Sigmoid colon (tissue), 7 donors: ENCODE results near the gene PLD1. TPM values are rescaled to one million over a fixed set of nuclear protein-coding genes. Genes with fewer than 3 reads are reported as not detected.
A peak's percentile ranks its signal among the peaks of the same experiment; 100 is the strongest.

ENCODE experiments used
- DNase-seq: peaks from one replicate; pipeline ENCODE4 v3.0.0-alpha.2; 2019
- H3K27ac ChIP-seq, 4 donors: fragments of 200-600 bp; sonication (generic); one replicate each; pipeline ENCODE4 v1.5.1; 2016 to 2019; ENCODE audit warnings: mild to moderate bottlenecking in 1 of 4
- H3K27me3 ChIP-seq, 3 donors: fragments of 200-600 bp; sonication (generic); one replicate each; pipeline ENCODE4 v1.5.1; 2019; ENCODE audit warnings: mild to moderate bottlenecking in 1 of 3
- H3K36me3 ChIP-seq, 4 donors: fragments of 200-600 bp; sonication (generic); one replicate each; pipeline ENCODE4 v1.5.1; 2016 to 2019
- H3K4me1 ChIP-seq, 4 donors: fragments of 200-600 bp; sonication (generic); one replicate each; pipeline ENCODE4 v1.5.1; 2017 to 2019
- H3K4me3 ChIP-seq, 4 donors: fragments of 200-600 bp; sonication (generic); one replicate each; pipeline ENCODE4 v1.5.1; 2017 to 2019; ENCODE audit warnings: mild to moderate bottlenecking in 2 of 4, moderate library complexity in 1 of 4
- H3K9me3 ChIP-seq, 4 donors: fragments of 200-600 bp in 3 of 4; sonication (generic) in 3 of 4; one replicate each; pipeline versions ENCODE4 v1.5.1 to v1.6.1; 2013 to 2019
- EP300 ChIP-seq, 4 donors: sonication (generic); formaldehyde crosslinking; IDR thresholded peaks; one replicate each; pipeline ENCODE4 v1.6.1; 2017; ENCODE audit warnings: antibody characterized with exemption in 4 of 4
- POLR2A ChIP-seq, 2 donors: fragments of 450-650 bp; IDR thresholded peaks; one replicate each; pipeline ENCODE4 v1.6.1; 2016; ENCODE audit warnings: antibody characterized with exemption in 2 of 2, mild to moderate bottlenecking in 2 of 2, moderate library complexity in 2 of 2
- POLR2AphosphoS5 ChIP-seq, 4 donors: sonication (generic); formaldehyde crosslinking; IDR thresholded peaks; one replicate each; pipeline ENCODE4 v1.6.1; 2017; ENCODE audit warnings: antibody characterized with exemption in 4 of 4
- whole genome bisulfite sequencing, 2 donors: extraction: QIAGEN DNeasy Blood & Tissue Kit; methylation state at CpG; one replicate each; pipeline ENCODE4 v1.1.7; 2013; 5-methylcytosine and 5-hydroxymethylcytosine counted together
- intact Hi-C: fragments of 100-400 bp; cut with DNase I; formaldehyde crosslinking; loops from one replicate; pipeline ENCODE4 v1.15.1; 2023
- polyA plus RNA-seq, 3 donors: library from polyadenylated mRNA; stranded (reverse); fragments of 200-250 nt; gene quantifications; one replicate each; pipeline ENCODE4 v1.2.3, GENCODE V29; 2013
- total RNA-seq, 4 donors: library from RNA; depleted of rRNA; stranded (reverse); fragments of >200 nt; gene quantifications; one replicate each; pipeline ENCODE4 v1.1.0, GENCODE V29; 2016
- TF ChIP-seq, protein P1 (sequence below), 4 experiments: fragments of 450-650 bp in 3 of 4; fragments of 200-600 bp in 1 of 4; IDR thresholded peaks; one replicate each; pipeline ENCODE4 v1.5.1; 2016 to 2019; ENCODE audit warnings: antibody characterized with exemption in 4 of 4, mild to moderate bottlenecking in 3 of 4, moderate library complexity in 2 of 4
- donor health status: healthy with polysubstance abuse.
- donor health status: Bipolar disorder and iron deficiency.
- donor health status: healthy.

PLD1 gene
- total and polyA plus RNA-seq, 7 donors, result 8.6 to 24.3 (median 12.2) TPM

DNA sequence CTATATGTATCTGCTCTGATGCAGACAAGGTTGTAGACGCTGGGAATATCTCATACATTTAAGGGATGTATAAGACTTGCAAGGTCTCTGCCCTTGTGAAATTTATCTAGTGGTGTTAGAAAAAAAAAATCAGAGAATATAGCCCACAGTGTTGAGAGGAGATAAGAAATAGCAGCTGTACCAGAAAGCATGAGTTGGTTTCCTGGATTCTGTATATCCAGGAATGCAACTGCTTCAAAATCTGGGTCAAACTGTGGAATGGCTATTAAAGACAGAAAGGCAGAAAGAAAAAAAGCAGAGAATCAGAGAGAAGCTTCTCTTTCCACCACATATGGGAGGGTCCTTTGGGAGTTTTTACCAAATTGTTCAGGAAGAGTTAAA lies 31.3 kb upstream of the PLD1 start:
- Histone ChIP-seq H3K27ac (peak overlapping the region in 1 of 4 donors; percentile 20), H3K9me3 (no peaks in the 10 kb centered on the region), H3K27me3 (no peaks in the 10 kb centered on the region), H3K36me3 (no peaks in the 10 kb centered on the region), H3K4me3 (no peak overlapping the region), H3K4me1 (peaks cover 0 to 32% (median 16%) of the 10 kb centered on the region in 4 donors)
- WGBS, 2 donors, result 87 to 96% methylated on average over 1 of the region's 1 CpG
- intact Hi-C loops, result no loop called here
- DNase-seq, result no peak
- peak in 1 of 4 donors; percentile 6 for TF ChIP-seq POLR2AphosphoS5 (IDR thresholded peaks at IDR 0.05)
- TF ChIP-seq EP300 (IDR thresholded peaks at IDR 0.05), result no peak

DNA sequence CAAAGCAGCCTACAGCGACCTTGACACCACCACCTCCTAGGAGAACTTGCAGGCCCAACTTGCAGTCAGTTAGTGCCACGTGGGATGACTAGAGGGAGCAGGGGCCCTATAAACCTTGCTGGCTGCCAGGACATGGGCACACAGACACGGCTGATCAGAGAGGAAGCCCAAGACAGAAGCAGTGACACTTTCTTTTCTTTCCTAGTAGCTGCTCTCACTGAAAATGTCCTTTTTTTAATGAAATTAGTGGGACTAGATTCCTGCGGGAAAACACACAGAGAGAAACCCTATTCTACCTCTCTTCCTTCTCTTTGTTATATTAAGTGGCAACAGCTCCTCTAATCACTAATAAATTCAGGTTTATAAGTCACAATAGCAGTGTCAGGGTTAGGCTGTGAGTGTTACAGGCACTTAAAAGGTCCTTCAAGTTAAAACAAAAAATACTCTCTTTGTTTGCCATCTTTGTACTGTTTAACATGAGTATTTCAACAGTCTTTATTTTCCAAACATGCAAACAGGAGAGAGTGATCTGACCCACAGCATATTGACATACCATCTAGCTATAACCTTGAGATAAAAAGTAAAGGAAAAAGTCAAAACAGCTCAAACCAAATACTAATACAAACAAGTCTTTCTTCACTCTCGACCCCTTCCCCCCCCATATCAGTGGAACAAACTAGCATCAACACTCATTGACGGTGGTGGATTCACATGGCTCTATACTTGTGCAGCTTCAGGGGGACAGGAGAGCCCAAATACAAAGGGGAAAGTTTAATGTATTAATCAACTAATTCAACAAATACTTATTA lies 30.7 kb upstream of the PLD1 start:
- H3K9me3 ChIP-seq, result no peaks in the 10 kb centered on the region
- H3K27me3 ChIP-seq, result no peaks in the 10 kb centered on the region
- intact Hi-C loops, result no loop called here
- TF ChIP-seq, protein P1, sequence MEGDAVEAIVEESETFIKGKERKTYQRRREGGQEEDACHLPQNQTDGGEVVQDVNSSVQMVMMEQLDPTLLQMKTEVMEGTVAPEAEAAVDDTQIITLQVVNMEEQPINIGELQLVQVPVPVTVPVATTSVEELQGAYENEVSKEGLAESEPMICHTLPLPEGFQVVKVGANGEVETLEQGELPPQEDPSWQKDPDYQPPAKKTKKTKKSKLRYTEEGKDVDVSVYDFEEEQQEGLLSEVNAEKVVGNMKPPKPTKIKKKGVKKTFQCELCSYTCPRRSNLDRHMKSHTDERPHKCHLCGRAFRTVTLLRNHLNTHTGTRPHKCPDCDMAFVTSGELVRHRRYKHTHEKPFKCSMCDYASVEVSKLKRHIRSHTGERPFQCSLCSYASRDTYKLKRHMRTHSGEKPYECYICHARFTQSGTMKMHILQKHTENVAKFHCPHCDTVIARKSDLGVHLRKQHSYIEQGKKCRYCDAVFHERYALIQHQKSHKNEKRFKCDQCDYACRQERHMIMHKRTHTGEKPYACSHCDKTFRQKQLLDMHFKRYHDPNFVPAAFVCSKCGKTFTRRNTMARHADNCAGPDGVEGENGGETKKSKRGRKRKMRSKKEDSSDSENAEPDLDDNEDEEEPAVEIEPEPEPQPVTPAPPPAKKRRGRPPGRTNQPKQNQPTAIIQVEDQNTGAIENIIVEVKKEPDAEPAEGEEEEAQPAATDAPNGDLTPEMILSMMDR (IDR thresholded peaks at IDR 0.05), result no peak
- TF ChIP-seq EP300 (IDR thresholded peaks at IDR 0.05), result no peak
- TF ChIP-seq POLR2AphosphoS5 (IDR thresholded peaks at IDR 0.05), result no peak
- no peak for TF ChIP-seq POLR2A (IDR thresholded peaks at IDR 0.05)
- no peaks in the 10 kb centered on the region for H3K36me3 ChIP-seq
- peak overlapping the region in 1 of 4 donors; percentile 20 for H3K27ac ChIP-seq
- 78% methylated on average over 6 of the region's 6 CpGs for WGBS, 2 donors
- DNase-seq, result no peak
- H3K4me3 ChIP-seq, result no peak overlapping the region
- H3K4me1 ChIP-seq, result peaks cover 0 to 32% (median 16%) of the 10 kb centered on the region in 4 donors

- Histone ChIP-seq H3K4me1 (peaks cover 0 to 32% (median 16%) of the 10 kb centered on the region in 4 donors), H3K4me3 (no peak overlapping the region), H3K27me3 (no peaks in the 10 kb centered on the region), H3K27ac (no peak overlapping the region), H3K9me3 (no peaks in the 10 kb centered on the region), H3K36me3 (no peaks in the 10 kb centered on the region)
- intact Hi-C loops, result no loop called here
- no peak for DNase-seq
- WGBS, 2 donors, result 96 to 100% methylated on average over 2 of the region's 2 CpGs
- no peak for TF ChIP-seq POLR2A (IDR thresholded peaks at IDR 0.05)
- no peak for TF ChIP-seq POLR2AphosphoS5 (IDR thresholded peaks at IDR 0.05)
- TF ChIP-seq, protein P1 (IDR thresholded peaks at IDR 0.05), result no peak
- TF ChIP-seq EP300 (IDR thresholded peaks at IDR 0.05), result no peak
Observed at GRCh38 chr3:171840445-171840810, 30.1 kb upstream of the PLD1 start.

DNA sequence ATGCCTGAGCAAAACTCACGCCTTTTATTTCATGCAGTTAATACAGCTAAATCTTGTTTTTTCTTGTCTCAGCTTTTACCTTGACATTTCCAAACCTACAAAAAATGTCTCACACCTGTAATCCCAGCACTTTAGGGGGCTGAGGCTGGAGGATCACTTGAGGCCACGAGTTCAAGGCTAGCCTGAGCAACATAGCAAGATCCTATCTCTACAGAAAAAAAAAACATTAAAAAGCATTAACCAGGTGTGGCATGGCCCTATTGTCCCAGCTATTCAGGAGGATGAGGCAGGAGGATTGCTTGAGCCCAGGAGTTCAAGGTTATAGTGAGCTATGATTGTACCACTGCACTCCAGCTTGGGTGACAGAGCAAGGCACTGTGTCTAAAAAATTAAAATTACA lies 29.0 kb upstream of the PLD1 start:
- intact Hi-C loops, result loop anchor here (10.0 kb wide), 1 partner anchor 496 kb away; no protein-coding TSS in a partner anchor
- Histone ChIP-seq H3K4me1 (peaks cover 0 to 35% (median 16%) of the 10 kb centered on the region in 4 donors), H3K9me3 (no peaks in the 10 kb centered on the region), H3K27me3 (no peaks in the 10 kb centered on the region), H3K27ac (peak overlapping the region in 2 of 4 donors; percentile 65 to 69), H3K36me3 (no peaks in the 10 kb centered on the region), H3K4me3 (no peak overlapping the region)
- WGBS, 2 donors, result 62 to 84% methylated on average over 2 of the region's 2 CpGs
- TF ChIP-seq POLR2A (IDR thresholded peaks at IDR 0.05) (no peak), POLR2AphosphoS5 (IDR thresholded peaks at IDR 0.05) (no peak), EP300 (IDR thresholded peaks at IDR 0.05) (no peak)
- TF ChIP-seq, protein P1 (IDR thresholded peaks at IDR 0.05), result no peak
- DNase-seq, result no peak

DNA sequence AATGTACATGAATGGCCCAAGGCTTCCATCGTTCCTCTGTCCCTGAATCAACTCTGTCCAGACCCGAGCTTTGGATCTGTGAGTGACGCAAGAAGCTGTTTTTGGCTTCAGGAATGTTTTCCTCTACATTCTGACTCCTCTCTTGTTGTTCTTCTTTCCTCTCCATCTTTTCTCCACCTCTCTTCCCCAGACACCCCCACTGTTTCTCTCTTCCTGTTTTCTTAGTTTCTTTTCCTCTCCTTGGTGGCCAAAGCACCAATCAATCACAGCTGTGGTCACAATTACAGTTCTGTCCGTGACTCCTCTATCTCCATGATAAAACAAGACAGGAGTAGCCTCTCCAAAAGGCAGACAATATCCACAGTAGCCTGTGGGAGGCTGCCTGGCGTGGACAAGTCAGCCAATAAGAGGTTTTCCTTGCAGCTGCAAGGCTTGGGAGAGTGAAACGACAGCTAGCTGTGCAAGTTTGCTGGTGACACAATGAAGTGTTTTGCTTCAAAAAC lies 28.0 kb upstream of the PLD1 start:
- H3K4me1 ChIP-seq, result peaks cover 0 to 41% (median 23%) of the 10 kb centered on the region in 4 donors
- H3K27ac ChIP-seq, result peak overlapping the region; percentile 61 to 69 (median 66)
- 38 to 47% methylated on average over 6 of the region's 6 CpGs for WGBS, 2 donors
- peak overlapping the region in 3 of 4 donors; percentile 17 to 25 (median 19) for H3K4me3 ChIP-seq
- H3K36me3 ChIP-seq, result no peaks in the 10 kb centered on the region
- intact Hi-C loops, result loop anchor here (10.0 kb wide), 1 partner anchor 497 kb away; no protein-coding TSS in a partner anchor
- TF ChIP-seq POLR2AphosphoS5 (IDR thresholded peaks at IDR 0.05), result peak in 2 of 4 donors; percentile 17 to 21
- no peak for TF ChIP-seq EP300 (IDR thresholded peaks at IDR 0.05)
- TF ChIP-seq POLR2A (IDR thresholded peaks at IDR 0.05), result no peak
- no peaks in the 10 kb centered on the region for H3K9me3 ChIP-seq
- DNase-seq, result peak; percentile 83
- H3K27me3 ChIP-seq, result no peaks in the 10 kb centered on the region
